Measurements from ENCODE around the gene ZXDC.

DNA sequence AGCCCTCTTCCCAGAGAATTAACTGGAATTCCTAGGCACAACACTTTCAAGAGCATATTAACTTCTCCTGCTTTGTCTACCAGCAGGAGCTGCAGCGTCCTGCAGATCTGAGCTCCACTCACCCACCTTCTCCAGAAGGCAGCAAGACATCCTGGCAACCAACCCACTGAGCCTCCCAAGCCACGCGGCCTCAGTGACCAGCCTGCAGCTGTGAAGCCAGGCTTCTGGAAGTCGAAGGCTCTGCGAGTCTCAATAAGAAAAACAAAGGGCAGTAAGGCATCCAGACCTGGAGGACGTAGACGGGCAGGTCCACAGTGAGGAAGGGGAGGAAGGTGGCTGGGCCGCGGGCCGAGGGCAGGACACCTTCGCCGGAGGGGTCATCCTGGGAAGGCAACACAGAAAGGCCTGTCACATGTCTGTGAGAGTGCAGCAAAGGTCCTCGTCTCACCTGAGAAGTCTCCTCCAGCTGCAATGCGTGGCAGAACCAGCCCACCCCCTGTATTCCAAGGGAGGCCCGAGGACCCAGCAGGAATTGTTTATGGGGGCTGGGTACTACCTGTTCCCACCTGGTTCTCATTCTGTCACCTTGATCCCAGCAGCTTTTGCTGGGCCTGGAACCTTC is 36.2 kb downstream of the ZXDC start:
- TF ChIP-seq POLR2A (IDR thresholded peaks at IDR 0.05; ENCODE audit: low read depth, low read length) (no peak), POLR2AphosphoS5 (IDR thresholded peaks at IDR 0.05; ENCODE audit: low read depth, low read length) (no peak), TAF1 (IDR thresholded peaks at IDR 0.05; ENCODE audit: low read depth, low read length) (no peak), SPI1 (IDR thresholded peaks at IDR 0.05; ENCODE audit: low read depth, low read length) (no peak), POU2F2 (IDR thresholded peaks at IDR 0.05; ENCODE audit: low read depth, low read length) (no peak)

All from GM12891 (cell line).